GM12801 (cell line): ENCODE measurements around the gene SMARCC1.

Experiments used
- TF ChIP-seq, protein P1 (sequence below): IDR thresholded peaks from one replicate; pipeline ENCODE4 v1.5.1; 2011; ENCODE audit warnings: control low read depth; ENCODE audit not compliant: insufficient read length; ENCODE audit errors: extremely low read depth

The SMARCC1 gene

GRCh38 chr3:47780741-47781684 is 680 bp downstream of the SMARCC1 start:
- TF ChIP-seq, protein P1, sequence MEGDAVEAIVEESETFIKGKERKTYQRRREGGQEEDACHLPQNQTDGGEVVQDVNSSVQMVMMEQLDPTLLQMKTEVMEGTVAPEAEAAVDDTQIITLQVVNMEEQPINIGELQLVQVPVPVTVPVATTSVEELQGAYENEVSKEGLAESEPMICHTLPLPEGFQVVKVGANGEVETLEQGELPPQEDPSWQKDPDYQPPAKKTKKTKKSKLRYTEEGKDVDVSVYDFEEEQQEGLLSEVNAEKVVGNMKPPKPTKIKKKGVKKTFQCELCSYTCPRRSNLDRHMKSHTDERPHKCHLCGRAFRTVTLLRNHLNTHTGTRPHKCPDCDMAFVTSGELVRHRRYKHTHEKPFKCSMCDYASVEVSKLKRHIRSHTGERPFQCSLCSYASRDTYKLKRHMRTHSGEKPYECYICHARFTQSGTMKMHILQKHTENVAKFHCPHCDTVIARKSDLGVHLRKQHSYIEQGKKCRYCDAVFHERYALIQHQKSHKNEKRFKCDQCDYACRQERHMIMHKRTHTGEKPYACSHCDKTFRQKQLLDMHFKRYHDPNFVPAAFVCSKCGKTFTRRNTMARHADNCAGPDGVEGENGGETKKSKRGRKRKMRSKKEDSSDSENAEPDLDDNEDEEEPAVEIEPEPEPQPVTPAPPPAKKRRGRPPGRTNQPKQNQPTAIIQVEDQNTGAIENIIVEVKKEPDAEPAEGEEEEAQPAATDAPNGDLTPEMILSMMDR: no peak

DNA sequence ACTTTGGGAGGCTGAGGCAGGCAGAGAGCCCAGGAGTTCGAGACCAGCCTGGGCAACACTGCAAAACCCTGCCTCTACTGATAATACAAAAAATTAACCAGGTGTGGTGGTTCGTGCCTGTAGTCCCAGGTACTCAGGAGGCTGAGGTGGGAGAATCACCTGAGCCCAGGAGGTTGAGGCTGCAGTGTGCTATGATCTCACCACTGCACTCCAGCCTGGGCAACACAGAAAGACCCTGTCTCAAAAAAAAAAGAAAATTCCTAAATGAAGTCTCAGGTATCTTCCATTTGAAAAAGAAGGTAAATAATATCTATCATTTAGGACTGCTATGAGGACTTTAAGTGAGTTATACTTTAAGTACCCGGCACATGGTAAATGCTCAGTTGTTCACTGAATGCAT is 2.9 kb downstream of the SMARCC1 start:
- TF ChIP-seq, protein P1: no peak

- TF ChIP-seq, protein P1: no peak
These were observed 8.9 kb downstream of the SMARCC1 start for GRCh38 chr3:47772788-47773187.

GRCh38 chr3:47772047-47772446 is 9.6 kb downstream of the SMARCC1 start:
- TF ChIP-seq, protein P1: no peak

DNA sequence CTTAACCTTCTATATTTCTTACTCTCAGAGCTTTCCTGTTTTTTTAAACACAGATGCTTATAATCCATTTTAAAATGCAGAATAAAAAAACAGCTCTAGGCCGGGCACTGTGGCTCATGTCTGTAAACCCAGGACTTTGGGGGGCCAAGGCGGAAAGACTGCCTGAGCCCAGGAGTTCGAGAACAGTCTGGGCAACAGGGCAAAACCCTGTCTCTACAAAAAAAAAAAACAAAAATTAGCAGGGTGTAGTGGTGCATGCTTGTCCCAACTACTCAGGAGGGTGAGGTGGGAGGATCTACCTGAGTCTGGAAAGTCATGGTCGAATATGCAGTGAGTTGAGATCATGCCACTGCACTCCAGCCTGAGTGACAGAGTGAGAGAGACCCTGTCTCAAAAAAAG is 15.5 kb downstream of the SMARCC1 start:
- TF ChIP-seq, protein P1: no peak

DNA sequence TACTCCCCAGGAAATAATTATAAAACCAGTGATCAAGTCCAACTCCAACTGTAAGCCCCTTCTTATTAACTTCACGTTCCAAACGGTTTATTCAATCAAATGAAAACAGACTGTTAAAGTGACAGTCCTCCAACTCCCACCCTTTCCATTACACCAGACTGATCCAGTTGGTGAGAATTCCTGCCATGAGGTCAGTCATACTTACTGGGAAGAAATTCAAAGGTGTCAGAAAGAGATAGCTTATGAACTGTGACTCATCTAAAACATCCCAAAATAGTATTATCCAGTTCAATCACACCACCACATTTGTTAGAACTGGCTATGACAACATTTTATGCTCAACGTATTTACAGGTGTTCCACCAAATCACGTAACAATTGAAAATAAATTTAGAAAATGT is 19.5 kb downstream of the SMARCC1 start:
- TF ChIP-seq, protein P1: no peak

- TF ChIP-seq, protein P1: no peak
These were observed 20.6 kb downstream of the SMARCC1 start for GRCh38 chr3:47761046-47761445.
